GM23338 (cell line): ENCODE data around the gene EXD3. TPM values are rescaled to one million over a fixed set of nuclear protein-coding genes. Genes with fewer than 3 reads are reported as not detected.

ENCODE experiments used
- ATAC-seq: fragments of 200-7000 bp; cut with Tn5 transposase; 3 replicates; pipeline ENCODE4 v1.9.1; 2020
- DNase-seq: peaks from one replicate; pipeline ENCODE4 v3.0.0-alpha.2; 2015; ENCODE audit warnings: low spot score
- H2AFZ ChIP-seq: fragments of 200-600 bp; sonication (generic); 2 replicates; pipeline ENCODE4 v1.8.0; 2016; ENCODE audit warnings: antibody characterized with exemption, mild to moderate bottlenecking, moderate library complexity
- H3F3A ChIP-seq: fragments of 200-600 bp; sonication (generic); replicated peaks from 2 replicates; pipeline ENCODE4 v1.8.0; 2017; ENCODE audit warnings: antibody characterized with exemption, mixed run types, low read depth
- H3K27ac ChIP-seq: fragments of 200-600 bp; sonication (generic); 2 replicates; pipeline ENCODE4 v1.6.1; 2016; ENCODE audit warnings: low read depth
- H3K27me3 ChIP-seq: fragments of 200-600 bp; sonication (generic); 2 replicates; pipeline ENCODE4 v1.8.0; 2016; ENCODE audit warnings: mild to moderate bottlenecking, mixed run types, moderate library complexity; ENCODE audit not compliant: insufficient read depth
- H3K36me3 ChIP-seq: fragments of 200-600 bp; sonication (generic); 2 replicates; pipeline ENCODE4 v1.8.0; 2016; ENCODE audit warnings: mild to moderate bottlenecking; ENCODE audit not compliant: insufficient read depth
- H3K4me1 ChIP-seq: fragments of 200-600 bp; sonication (generic); 2 replicates; pipeline ENCODE4 v1.8.0; 2016; ENCODE audit warnings: mild to moderate bottlenecking, moderate library complexity; ENCODE audit not compliant: insufficient read depth
- H3K4me2 ChIP-seq: fragments of 200-600 bp; sonication (generic); 2 replicates; pipeline ENCODE4 v1.7.1; 2017; ENCODE audit warnings: mixed run types
- H3K4me3 ChIP-seq: fragments of 200-600 bp; sonication (generic); 2 replicates; pipeline ENCODE4 v1.6.1; 2016; ENCODE audit warnings: mixed run types
- H3K79me2 ChIP-seq: fragments of 200-600 bp; sonication (generic); replicated peaks from 2 replicates; pipeline ENCODE4 v1.8.0; 2017; ENCODE audit warnings: mild to moderate bottlenecking; ENCODE audit not compliant: insufficient read depth
- H3K9me2 ChIP-seq: fragments of 200-600 bp; sonication (generic); 2 replicates; pipeline ENCODE4 v1.8.0; 2017; ENCODE audit not compliant: insufficient read depth
- H4K20me1 ChIP-seq: fragments of 200-600 bp; sonication (generic); replicated peaks from 2 replicates; pipeline ENCODE4 v1.8.0; 2017; ENCODE audit warnings: mild to moderate bottlenecking; ENCODE audit not compliant: insufficient read depth
- H3K27ac Mint-ChIP-seq: 2 replicates; pipeline ENCODE4 v1.8.0; 2020; ENCODE audit warnings: inconsistent platforms, mild to moderate bottlenecking, moderate library complexity, mixed read lengths
- H3K27me3 Mint-ChIP-seq: 3 replicates; pipeline ENCODE4 v1.8.0; 2022; ENCODE audit warnings: low read depth, mild to moderate bottlenecking, moderate library complexity, mixed read lengths, inconsistent platforms; ENCODE audit not compliant: insufficient read depth, poor library complexity
- H3K36me3 Mint-ChIP-seq: 3 replicates; pipeline ENCODE4 v1.8.0; 2021; ENCODE audit warnings: low read depth, mild to moderate bottlenecking, inconsistent platforms, moderate library complexity, mixed read lengths
- H3K4me1 Mint-ChIP-seq: 3 replicates; pipeline ENCODE4 v1.8.0; 2020; ENCODE audit warnings: mild to moderate bottlenecking, inconsistent platforms, mixed read lengths
- H3K4me3 Mint-ChIP-seq: 3 replicates; pipeline ENCODE4 v1.8.0; 2021; ENCODE audit warnings: moderate library complexity, mild to moderate bottlenecking, inconsistent platforms, mixed read lengths
- H3K9me3 Mint-ChIP-seq: 3 replicates; pipeline ENCODE4 v1.8.0; 2020; ENCODE audit warnings: moderate library complexity, mild to moderate bottlenecking, inconsistent platforms, mixed read lengths
- EZH2phosphoT487 ChIP-seq: fragments of 200-600 bp; sonication (generic); IDR thresholded peaks from one replicate; pipeline ENCODE4 v1.8.1; 2018; ENCODE audit warnings: antibody characterized with exemption; ENCODE audit not compliant: unreplicated experiment
- JUNB ChIP-seq: IDR thresholded peaks from one replicate; pipeline ENCODE4 v1.6.1; 2016; ENCODE audit warnings: antibody characterized with exemption; ENCODE audit not compliant: unreplicated experiment
- POLR2AphosphoS5 ChIP-seq: IDR thresholded peaks from 2 replicates; pipeline ENCODE4 v1.6.1; 2016; ENCODE audit warnings: antibody characterized with exemption, low read depth
- REST ChIP-seq: IDR thresholded peaks from one replicate; pipeline ENCODE4 v1.6.1; 2018; ENCODE audit warnings: antibody characterized with exemption; ENCODE audit not compliant: unreplicated experiment
- polyA plus RNA-seq: library from polyadenylated mRNA; unstranded; fragments of >200 nt; fragmentation: Nextera tagmentation; extraction: Ambion mirVana; gene quantifications from 2 replicates; pipeline ENCODE4 v1.2.1, GENCODE V29; 2016
- total RNA-seq: library from RNA; depleted of rRNA; stranded (reverse); fragments of >200 nt; shearing (Covaris generic); gene quantifications from 2 replicates; pipeline ENCODE4 v1.2.3, GENCODE V29; 2014

EXD3 gene
- total and polyA plus RNA-seq, 2 experiments from 2014 or later, result 3.6 to 9.7 TPM

GRCh38 chr9:137441935-137442321 is 19.0 kb upstream of the EXD3 start (continued):
- TF ChIP-seq REST (no peak), JUNB (no peak)

DNA sequence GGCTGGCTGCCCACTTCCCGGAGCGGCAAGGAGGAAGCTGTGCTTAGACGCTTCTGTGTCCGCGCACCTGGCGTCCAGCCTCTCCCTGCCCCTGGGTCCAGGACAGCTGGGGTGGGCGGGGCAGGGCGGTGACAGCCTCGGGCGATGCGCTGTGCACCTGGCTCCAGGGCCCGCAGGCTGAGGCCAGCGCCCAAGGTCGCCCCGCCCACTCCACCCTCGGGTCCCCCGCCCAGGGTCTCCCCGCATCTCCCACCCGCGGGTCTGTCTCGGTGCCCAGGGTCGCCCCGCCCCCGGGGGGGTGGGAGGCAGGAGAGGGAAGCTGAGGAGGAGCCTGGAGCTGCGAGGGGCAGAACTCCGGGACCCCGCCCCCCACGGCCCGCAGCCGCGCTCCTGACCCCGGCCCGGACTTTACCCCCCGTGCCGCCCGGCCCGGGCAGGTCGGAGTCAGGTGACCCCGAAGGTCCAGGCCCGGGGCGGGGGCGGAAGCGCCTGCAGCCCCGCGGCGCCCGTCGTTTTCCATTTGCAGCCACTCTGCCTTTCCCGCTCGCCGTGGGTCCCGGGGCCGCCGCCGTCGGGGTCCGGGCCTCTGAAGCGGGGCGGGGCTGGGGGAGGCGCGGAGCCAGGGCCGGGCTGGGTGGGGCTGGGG is 18.4 kb upstream of the EXD3 start, which contains the start of gene ENTPD8:
Gene ENTPD8 (minus strand): TSS at position 69 of the 646 bp plus-strand sequence. CDS start 3,072 bp downstream, outside the sequence.
- no peak within 1 kb of the TSS for H3K27ac Mint-ChIP-seq

More for the DNA sequence above, 18.4 kb upstream of the EXD3 start, which contains the start of gene ENTPD8:
- H3K27me3 ChIP-seq, result no peaks in the 10 kb centered on the region
- H3K4me2 ChIP-seq, result peak within 1 kb of the TSS; percentile 68
- H3K9me3 Mint-ChIP-seq, result no peaks in the 10 kb centered on the region; the same call in 2 of the 3 replicates
- H2AFZ ChIP-seq, result no peak within 1 kb of the TSS
- TF ChIP-seq POLR2AphosphoS5 (0 out of 2 replicates have a peak, but pooled peaks have one; percentile 18), REST (peak; percentile 4), EZH2phosphoT487 (no peak)
- peaks cover 4% of the 10 kb centered on the region for H3K27me3 Mint-ChIP-seq
- peaks cover 5% of the 10 kb centered on the region; the same call in 1 of the 2 replicates for H3K4me1 ChIP-seq
- H3K79me2 ChIP-seq, result no peaks in the 10 kb centered on the region
- 0 out of 2 replicates have a peak, but pooled peaks cover 4% of the 10 kb centered on the region for H3F3A ChIP-seq
- peak; percentile 87 for ATAC-seq
- H3K36me3 Mint-ChIP-seq, result no peaks in the 10 kb centered on the region
- no peaks in the 10 kb centered on the region for H3K36me3 ChIP-seq
- DNase-seq, result peak; percentile 92
- H3K4me1 Mint-ChIP-seq, result peaks cover 5% of the 10 kb centered on the region
- H3K4me3 Mint-ChIP-seq, result peak within 1 kb of the TSS; percentile 73
- H3K27ac ChIP-seq, result no peak within 1 kb of the TSS
- no peaks in the 10 kb centered on the region for H3K9me2 ChIP-seq
- peak within 1 kb of the TSS; percentile 69 for H3K4me3 ChIP-seq
- no peaks in the 10 kb centered on the region for H4K20me1 ChIP-seq
